H1 (cell line): ENCODE data around the gene TTC4. TPM values are rescaled to one million over a fixed set of nuclear protein-coding genes. Genes with fewer than 3 reads are reported as not detected.

Experiments
- CHD1 ChIP-seq: IDR thresholded peaks from 2 replicates; pipeline ENCODE4 v1.6.1; 2012; ENCODE audit warnings: low read depth, low read length, improper control_type of control experiment
- EZH2 ChIP-seq: fragments of 200-600 bp; sonication (generic); IDR thresholded peaks from 2 replicates; pipeline ENCODE4 v1.7.1; 2012; ENCODE audit warnings: low read depth, mild to moderate bottlenecking, moderate library complexity, low read length, inconsistent platforms; ENCODE audit not compliant: severe bottlenecking
- HDAC6 ChIP-seq: IDR thresholded peaks from one replicate; pipeline ENCODE4 v1.7.1; 2012; ENCODE audit warnings: low read depth, mild to moderate bottlenecking, inconsistent platforms, low read length, moderate library complexity
- KDM5A ChIP-seq: fragments of 200-600 bp; IDR thresholded peaks from 2 replicates; pipeline ENCODE4 v1.7.1; 2012; ENCODE audit warnings: mild to moderate bottlenecking, low read length, inconsistent platforms, mixed read lengths
- POLR2A ChIP-seq, 2 experiments: IDR thresholded peaks; 1 replicate in 1 of 2; 2 replicates in 1 of 2; pipeline ENCODE4 v1.6.1; 2011; ENCODE audit warnings: low read depth in 2 of 2, low read length in 2 of 2, mild to moderate bottlenecking in 2 of 2; ENCODE audit errors: control extremely low read depth in 1 of 2
- YY1 ChIP-seq: IDR thresholded peaks from 2 replicates; pipeline ENCODE4 v1.6.1; 2011; ENCODE audit warnings: low read depth, mild to moderate bottlenecking, low read length
- polyA plus RNA-seq, 7 experiments: library from polyadenylated mRNA; depleted of rRNA in 3 of 7; stranded (reverse) in 5 of 7; unstranded in 2 of 7; fragments of >200 nt in 5 of 7; fragments of 200-250 nt in 2 of 7; gene quantifications; 1 replicate in 5 of 7; 2 replicates in 1 of 7; 4 replicates in 1 of 7; pipeline versions ENCODE4 v1.2.1 to v1.2.3, GENCODE V29; 2011 to 2013; ENCODE audit warnings: missing spikeins in 2 of 7, mixed read lengths in 2 of 7
- total RNA-seq: library from RNA; stranded (reverse); fragmentation: NEBNext Ultra II Directional; extraction: Animal tissue kit (Norgen Biotek cat#: 25700); gene quantifications from 2 replicates; pipeline ENCODE4 v1.2.1, GENCODE V29; 2021

Gene TTC4
- total and polyA plus RNA-seq, 2 of the 8 experiments (the other 6 are each of a cell fraction or from before 2014, with no cell fraction given): 21.0 to 25.1 TPM

- TF ChIP-seq KDM5A: no peak
- no peak for TF ChIP-seq EZH2
- TF ChIP-seq HDAC6: no peak
- no peak for TF ChIP-seq CHD1
- TF ChIP-seq POLR2A (IDR thresholded peaks at IDR 0.05; ENCODE audit: control extremely low read depth in 1 of 2, low read depth in 2 of 2, low read length in 2 of 2): no peak
- no peak for TF ChIP-seq YY1
These were observed 20.9 kb upstream of the TTC4 start (continued) for GRCh38 chr1:54694771-54695170.
